ENCODE results near the gene RNF141.

RNF141 gene

DNA sequence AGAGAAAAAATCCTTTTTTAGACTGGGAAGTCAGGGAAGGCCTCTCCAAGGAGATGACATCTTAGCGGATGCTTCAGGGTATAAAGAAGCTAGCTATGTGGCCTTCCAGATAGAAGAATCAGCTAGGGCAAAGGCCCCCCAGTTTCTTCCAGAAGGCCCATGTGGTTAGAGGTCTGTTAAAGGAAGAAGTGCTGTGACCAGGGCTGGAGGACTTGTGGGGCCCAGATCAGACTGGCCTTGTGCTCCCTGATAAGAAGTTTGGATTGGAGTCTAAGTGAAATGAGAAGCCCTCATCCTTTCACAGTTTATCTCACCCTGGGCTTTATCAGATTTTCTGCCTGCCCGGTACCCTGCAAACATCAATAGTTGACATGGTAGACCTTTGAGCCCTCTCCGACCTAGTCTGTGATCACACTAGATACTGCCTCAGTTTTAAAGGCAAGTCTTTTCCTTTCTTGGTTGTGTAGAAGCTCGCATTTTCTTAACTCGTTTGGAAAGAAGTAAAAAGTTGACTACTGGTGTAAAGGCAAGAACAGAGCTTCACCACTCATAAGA is 78.2 kb downstream of the RNF141 start:
- Histone ChIP-seq H3K36me3 (ENCODE audit: control insufficient read depth in 2 of 2, insufficient read depth in 2 of 2, low read length in 2 of 2) (no peaks in the 10 kb centered on the region), H3K4me1 (ENCODE audit: control insufficient read depth, insufficient read depth, low read length) (peaks cover 2% of the 10 kb centered on the region), H3K4me3 (ENCODE audit: low read length in 2 of 2) (no peak overlapping the region), H3K9me3 (ENCODE audit: control insufficient read depth in 2 of 2, low read length in 2 of 2) (no peaks in the 10 kb centered on the region), H3K27ac (ENCODE audit: low read length) (no peak overlapping the region), H3K9ac (ENCODE audit: low read length in 2 of 2) (no peak overlapping the region), H3K27me3 (ENCODE audit: control insufficient read depth in 1 of 2, insufficient read depth in 2 of 2, low read length in 2 of 2) (peaks cover 0 to 6% of the 10 kb centered on the region in 2 donors)

All from stomach smooth muscle (tissue), 2 donors.